Astrocyte (in vitro differentiated cells and primary cell): ENCODE results near the gene ELMO1.

Experiments used
- CTCF ChIP-seq: IDR thresholded peaks from 2 replicates; pipeline ENCODE4 v1.5.1; 2011; ENCODE audit warnings: low read depth, mild to moderate bottlenecking, inconsistent platforms, low read length, moderate library complexity; ENCODE audit not compliant: insufficient read depth
- EZH2 ChIP-seq: IDR thresholded peaks from 2 replicates; pipeline ENCODE4 v1.6.1; 2012; ENCODE audit warnings: mild to moderate bottlenecking, low read length, inconsistent platforms; ENCODE audit not compliant: insufficient read depth

GRCh38 chr7:37128327-37129034 lies 320.2 kb downstream of the ELMO1 start:
- TF ChIP-seq CTCF (no peak), EZH2 (no peak)
